Thymus (tissue), 11 donors: ENCODE measurements around the gene RPLP2. TPM values are rescaled to one million over a fixed set of nuclear protein-coding genes. Genes with fewer than 3 reads are reported as not detected.
A peak's percentile ranks its signal among the peaks of the same experiment; 100 is the strongest.

Experiments
- DNase-seq, 9 donors: peaks; one replicate each; pipeline ENCODE4 v3.0.0-alpha.2; 2013; ENCODE audit warnings: low spot score in 9 of 9, low read depth in 6 of 9, missing footprints in 1 of 9
- H3K27ac ChIP-seq, 2 donors: one replicate each; pipeline ENCODE4 v1.5.1; 2013; ENCODE audit warnings: control low read depth in 1 of 2, low read depth in 1 of 2, low read length in 1 of 2, mild to moderate bottlenecking in 1 of 2, moderate library complexity in 1 of 2
- H3K27me3 ChIP-seq, 2 donors: one replicate each; pipeline ENCODE4 v1.5.1; 2013; ENCODE audit warnings: low read length in 1 of 2; ENCODE audit not compliant: control insufficient read depth in 2 of 2, insufficient read depth in 1 of 2
- H3K36me3 ChIP-seq, 2 donors: one replicate each; pipeline ENCODE4 v1.5.1; 2013; ENCODE audit warnings: low read length in 1 of 2, mild to moderate bottlenecking in 1 of 2, moderate library complexity in 1 of 2; ENCODE audit not compliant: control insufficient read depth in 2 of 2, insufficient read depth in 2 of 2
- H3K4me1 ChIP-seq, 2 donors: one replicate each; pipeline ENCODE4 v1.5.1; 2013; ENCODE audit warnings: low read length in 2 of 2; ENCODE audit not compliant: control insufficient read depth in 2 of 2, insufficient read depth in 2 of 2
- H3K4me3 ChIP-seq, 2 donors: one replicate each; pipeline ENCODE4 v1.5.1; 2013; ENCODE audit warnings: low read length in 2 of 2, control low read depth in 1 of 2, mild to moderate bottlenecking in 1 of 2
- H3K9me3 ChIP-seq, 2 donors: one replicate each; pipeline ENCODE4 v1.5.1; 2013; ENCODE audit warnings: low read length in 1 of 2, mild to moderate bottlenecking in 1 of 2; ENCODE audit not compliant: control insufficient read depth in 2 of 2, insufficient read depth in 1 of 2
- WGBS: extraction: QIAGEN DNeasy Blood & Tissue Kit; methylation state at CpG from one replicate; pipeline ENCODE4 v1.1.7; 2013; 5-methylcytosine and 5-hydroxymethylcytosine counted together
- polyA plus RNA-seq: library from polyadenylated mRNA; stranded (reverse); fragments of 200-250 nt; gene quantifications from one replicate; pipeline ENCODE4 v1.2.3, GENCODE V29; 2013
- total RNA-seq: library from RNA; stranded (reverse); fragments of 120-200 nt; gene quantifications from one replicate; pipeline ENCODE4 v1.2.4, GENCODE V29; 2013
- donor health status: healthy.

RPLP2 gene
- total and polyA plus RNA-seq, 2 donors = 1,873 to 2,667 TPM

DNA sequence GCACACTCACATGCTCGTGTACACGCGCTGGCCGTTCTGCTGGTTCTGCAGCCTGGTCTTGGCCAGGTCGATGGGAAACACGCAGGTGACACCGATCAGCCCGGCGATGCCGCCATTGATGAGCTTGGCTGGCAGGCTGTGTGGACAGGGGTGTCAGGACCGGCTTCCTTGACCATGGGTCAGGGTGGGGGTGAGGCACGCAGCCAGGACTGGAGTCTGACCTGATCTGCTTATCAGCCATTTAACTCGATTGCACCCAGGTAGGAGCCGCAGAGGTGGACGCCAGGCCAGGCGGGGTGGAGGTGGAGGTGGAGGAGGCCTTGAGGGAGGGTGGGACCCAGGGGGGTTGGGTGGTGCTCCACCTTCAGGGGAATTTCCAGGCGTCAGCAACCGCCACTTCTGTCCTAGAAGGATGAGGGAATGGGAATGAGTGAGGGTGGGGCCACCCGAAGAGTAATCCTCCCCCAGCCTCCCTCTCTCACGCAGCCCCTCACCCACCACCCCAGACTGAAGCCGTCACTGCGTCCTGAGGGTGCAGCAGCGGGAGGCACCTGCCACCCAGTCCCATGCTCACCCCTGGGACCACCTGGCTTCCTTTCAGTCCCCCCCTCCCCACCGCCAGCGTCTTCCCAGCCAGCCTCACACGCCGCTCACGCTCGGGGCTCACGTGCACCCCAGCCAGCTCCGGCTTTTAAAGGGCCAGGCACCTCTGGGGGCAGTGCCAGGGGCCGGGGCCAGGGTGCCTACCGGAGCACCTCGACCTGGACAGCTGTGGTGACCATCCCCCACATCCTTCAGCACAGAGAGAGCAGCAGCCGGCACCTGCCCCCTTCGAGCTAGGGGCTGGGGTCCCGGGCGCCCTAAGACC, 14.8 kb upstream of the RPLP2 start:
- peaks cover 0 to 11% of the 10 kb centered on the region in 2 donors for H3K27me3 ChIP-seq
- H3K36me3 ChIP-seq = peaks cover 22 to 46% of the 10 kb centered on the region in 2 donors
- WGBS = 67% methylated on average over 38 of the region's 38 CpGs
- peaks cover 0 to 3% of the 10 kb centered on the region in 2 donors for H3K9me3 ChIP-seq
- H3K27ac ChIP-seq = no peak overlapping the region
- peak in 2 of 9 donors; percentile 42 to 50 for DNase-seq
- peaks cover 25 to 31% of the 10 kb centered on the region in 2 donors for H3K4me1 ChIP-seq
- peak overlapping the region; percentile 81 to 82 for H3K4me3 ChIP-seq

DNA sequence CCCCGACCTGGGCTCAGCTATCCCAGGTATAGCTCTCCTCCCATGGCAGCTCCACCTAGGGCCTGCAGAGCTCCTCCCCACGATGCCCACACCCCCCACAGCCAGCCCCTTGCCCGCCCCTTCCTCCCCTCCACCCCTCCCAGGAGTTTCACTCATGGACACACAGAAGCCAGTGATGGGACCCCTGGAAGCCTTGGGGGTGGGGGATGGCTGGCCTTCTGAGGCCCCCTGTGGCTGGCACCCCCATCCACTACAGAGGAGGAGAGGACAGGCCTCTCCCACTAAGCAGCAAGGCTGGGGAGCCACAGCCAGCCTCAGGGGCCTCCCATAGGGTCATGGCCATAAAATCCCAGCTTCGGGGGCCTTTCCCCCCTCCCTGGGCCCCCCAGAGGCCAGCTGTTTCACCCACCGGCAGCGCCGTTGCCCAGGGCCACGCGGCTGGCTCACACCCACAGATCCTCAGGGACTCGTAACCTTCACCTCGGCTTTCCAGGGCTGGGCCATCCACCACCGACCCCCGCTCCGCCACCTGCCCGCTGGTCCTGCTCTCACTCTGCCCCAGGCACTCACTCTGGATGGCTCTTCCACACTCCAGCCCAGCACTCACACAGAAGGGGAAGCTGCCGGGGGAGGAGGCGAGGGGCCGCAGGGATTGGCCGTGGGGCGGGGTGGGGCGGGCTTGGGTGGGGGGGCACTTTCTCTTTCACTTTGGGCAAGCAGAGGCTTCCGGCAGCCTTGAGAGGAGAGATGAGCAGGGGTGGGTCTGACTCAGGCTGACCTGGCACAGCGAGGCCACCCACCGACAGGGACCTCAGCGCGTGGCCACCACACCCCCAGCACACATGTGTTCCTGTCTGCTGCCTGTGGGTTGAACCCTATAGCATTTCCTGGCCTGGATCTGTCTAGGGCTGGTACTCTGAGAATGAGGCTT, 13.9 kb upstream of the RPLP2 start:
- peak in 5 of 9 donors; percentile 54 to 85 (median 74) for DNase-seq

DNA sequence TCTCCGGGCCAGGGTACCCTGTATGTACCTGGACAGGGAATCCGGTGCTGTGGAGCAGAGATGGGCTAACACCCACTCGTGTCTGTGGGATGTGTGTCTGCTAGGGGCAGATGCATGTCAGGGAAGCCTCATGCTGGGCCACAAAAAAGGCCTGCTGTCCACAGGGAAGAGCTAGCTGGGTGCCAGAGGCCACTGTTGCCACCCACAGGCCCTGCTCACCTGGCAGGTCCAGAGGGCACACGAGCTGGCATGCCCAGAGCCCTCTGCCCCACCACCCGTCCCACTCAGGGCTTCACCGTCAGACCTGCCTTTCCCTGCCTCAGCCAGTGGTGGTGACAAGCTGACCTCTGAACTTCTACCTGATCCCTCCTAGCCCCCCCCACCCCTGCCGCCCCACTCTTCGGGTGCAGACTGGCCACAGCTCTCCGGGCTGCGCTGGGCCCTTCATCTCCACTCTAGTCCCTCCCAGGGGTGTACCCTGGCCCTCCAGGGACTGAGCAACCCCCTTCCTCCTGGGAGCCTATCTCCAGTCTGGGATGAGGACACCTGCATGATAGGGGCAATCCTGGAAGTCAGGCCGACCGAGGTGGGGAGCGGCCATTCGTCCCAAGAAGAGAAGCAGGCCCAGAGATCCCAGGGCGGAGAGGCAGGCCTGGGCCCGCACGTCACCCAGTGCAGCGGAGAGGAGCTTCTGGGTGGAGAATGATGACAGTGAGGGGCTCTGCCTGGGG, 13.0 kb upstream of the RPLP2 start:
- H3K4me1 ChIP-seq = peaks cover 21 to 31% of the 10 kb centered on the region in 2 donors
- H3K27me3 ChIP-seq = no peaks in the 10 kb centered on the region
- WGBS = 38% methylated on average over 18 of the region's 18 CpGs
- peaks cover 34 to 53% of the 10 kb centered on the region in 2 donors for H3K36me3 ChIP-seq
- DNase-seq = no peak
- H3K27ac ChIP-seq = peak overlapping the region; percentile 90 to 92
- H3K4me3 ChIP-seq = peak overlapping the region; percentile 81 to 82
- H3K9me3 ChIP-seq = peaks cover 0 to 3% of the 10 kb centered on the region in 2 donors

More for the DNA sequence above, 13.9 kb upstream of the RPLP2 start:
- 7% methylated on average over 26 of the region's 26 CpGs for WGBS
- Histone ChIP-seq H3K36me3 (peaks cover 30 to 54% of the 10 kb centered on the region in 2 donors), H3K27ac (peak overlapping the region; percentile 90 to 92), H3K4me1 (peaks cover 23 to 31% of the 10 kb centered on the region in 2 donors), H3K9me3 (peaks cover 0 to 3% of the 10 kb centered on the region in 2 donors), H3K27me3 (peaks cover 0 to 2% of the 10 kb centered on the region in 2 donors), H3K4me3 (peak overlapping the region; percentile 81 to 82)

DNA sequence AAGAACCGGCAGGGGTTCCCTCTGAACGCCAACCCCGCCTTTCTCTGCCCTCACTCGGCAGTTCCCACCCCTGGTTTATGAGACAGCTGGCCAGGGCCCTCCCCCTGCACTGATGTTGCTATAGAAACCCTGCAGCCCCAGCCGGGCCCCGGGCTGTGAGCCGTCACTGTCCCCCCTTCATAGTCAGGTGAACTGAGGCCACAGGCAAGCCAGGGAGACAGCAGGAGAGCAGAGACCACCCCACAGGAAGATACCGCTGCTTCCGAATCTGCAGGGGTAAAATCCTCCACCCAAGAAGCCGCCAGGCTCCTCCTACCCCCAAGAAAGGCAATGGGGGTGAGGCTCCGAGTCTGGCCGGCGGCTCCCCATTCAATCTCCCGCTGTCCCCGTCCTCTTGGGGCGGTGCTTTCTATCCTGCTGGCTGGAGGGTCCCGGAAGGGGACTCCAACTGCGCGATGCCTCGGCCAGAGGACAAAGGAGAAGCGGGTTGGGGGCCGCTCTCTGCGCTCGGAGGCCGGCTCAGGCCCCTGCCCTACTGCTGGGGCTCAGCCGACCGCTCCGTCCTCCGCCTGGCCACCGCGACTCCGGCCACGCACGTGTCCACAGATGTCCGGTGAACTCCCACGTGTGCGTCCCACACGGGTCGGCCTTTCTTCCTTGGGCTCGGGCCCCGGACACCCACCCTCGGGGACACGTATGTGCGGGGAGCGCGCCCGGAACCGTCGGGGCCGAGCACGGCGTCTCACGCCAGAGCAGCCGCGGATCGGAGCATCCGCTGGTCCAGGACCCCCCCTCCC, 12.3 kb upstream of the RPLP2 start:
- Histone ChIP-seq H3K27ac (peak overlapping the region; percentile 90 to 92), H3K27me3 (no peaks in the 10 kb centered on the region), H3K4me1 (peaks cover 21 to 32% of the 10 kb centered on the region in 2 donors), H3K36me3 (peaks cover 35 to 54% of the 10 kb centered on the region in 2 donors), H3K9me3 (peaks cover 0 to 3% of the 10 kb centered on the region in 2 donors), H3K4me3 (peak overlapping the region; percentile 81 to 82)
- peak in 6 of 9 donors; percentile 52 to 85 (median 70) for DNase-seq
- under 1% methylated on average over 57 of the region's 57 CpGs for WGBS

DNA sequence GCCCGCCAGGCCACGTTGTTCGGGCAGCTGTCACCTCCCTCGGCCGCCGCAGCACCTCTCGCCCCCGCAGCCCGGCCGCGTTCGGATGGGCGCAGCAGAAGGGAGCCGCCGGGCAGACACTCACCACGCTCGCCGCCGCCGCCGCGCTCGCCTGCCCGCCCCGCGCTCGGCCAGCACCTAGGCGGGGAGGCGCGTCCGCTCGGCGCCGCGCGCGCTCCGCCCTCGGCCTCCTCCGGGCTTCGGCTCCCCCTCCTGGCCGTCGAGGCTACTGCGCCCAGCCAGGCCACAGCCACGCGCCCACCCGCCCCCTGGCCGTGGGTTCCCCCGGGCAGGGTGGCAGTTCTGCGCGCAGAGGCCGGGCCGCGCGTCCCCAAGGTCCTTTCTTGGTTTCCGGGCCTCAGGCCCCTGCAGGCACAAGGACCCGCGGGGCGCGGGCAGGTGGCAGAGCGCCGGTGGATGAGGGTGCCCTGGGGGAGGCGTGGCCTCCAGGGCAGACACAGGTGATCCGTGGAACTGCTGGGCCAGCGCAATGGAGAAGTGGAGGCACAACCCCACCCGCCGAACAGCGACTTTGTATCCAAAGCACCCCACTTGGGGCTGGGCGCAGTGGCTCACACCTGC, 11.6 kb upstream of the RPLP2 start, which contains the start of gene SLC25A22:
Gene SLC25A22, minus strand, starts transcription at position 189 of the 621 bp plus-strand sequence. CDS start 3,275 bp downstream, outside the sequence.
- H3K36me3 ChIP-seq = peaks cover 37 to 56% of the 10 kb centered on the region in 2 donors
- DNase-seq = peak in 5 of 9 donors; percentile 57 to 83 (median 75)
- H3K4me3 ChIP-seq = peak within 1 kb of the TSS; percentile 81 to 82
- peak within 1 kb of the TSS; percentile 90 to 92 for H3K27ac ChIP-seq
- 4% methylated on average over 69 of the region's 69 CpGs for WGBS
- H3K9me3 ChIP-seq = peaks cover 0 to 3% of the 10 kb centered on the region in 2 donors
- peaks cover 22 to 38% of the 10 kb centered on the region in 2 donors for H3K4me1 ChIP-seq
- no peaks in the 10 kb centered on the region for H3K27me3 ChIP-seq

DNA sequence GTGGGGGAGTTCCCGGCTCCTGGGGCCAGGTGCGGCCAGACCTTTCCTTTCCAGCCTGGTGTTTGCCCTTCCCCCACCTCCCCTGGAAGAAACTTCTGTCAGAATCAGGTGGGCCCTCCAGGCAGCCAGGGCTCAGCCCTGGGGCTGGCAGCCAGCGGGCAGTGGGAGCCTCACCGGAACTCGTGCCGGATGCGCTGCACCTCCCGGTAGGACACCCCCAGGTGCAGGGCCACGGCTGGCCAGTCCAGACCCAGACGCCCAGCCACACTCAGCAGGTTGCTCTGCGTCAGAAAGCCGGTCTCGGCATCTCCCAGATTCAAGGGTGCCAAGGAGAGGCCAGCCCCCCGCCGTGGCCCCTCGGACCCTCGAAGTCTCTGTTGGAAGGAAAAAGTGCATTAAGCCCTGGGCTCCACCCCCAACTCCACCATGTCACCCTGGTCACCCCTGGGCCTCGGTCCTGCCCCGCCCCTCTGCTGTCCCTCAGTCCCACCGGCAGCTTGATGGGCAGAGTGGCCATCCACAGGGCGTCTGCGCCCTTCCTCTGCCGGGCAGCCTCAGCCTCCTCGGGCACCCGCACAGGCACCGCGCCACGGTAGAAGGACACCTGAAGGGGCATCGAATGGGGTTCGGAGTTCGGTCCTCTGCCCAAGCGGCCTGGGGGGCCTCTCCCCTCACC, 10.0 kb upstream of the RPLP2 start:
- Histone ChIP-seq H3K27me3 (no peaks in the 10 kb centered on the region), H3K4me1 (peaks cover 37 to 54% of the 10 kb centered on the region in 2 donors), H3K4me3 (no peak overlapping the region), H3K27ac (no peak overlapping the region), H3K36me3 (peaks cover 38 to 43% of the 10 kb centered on the region in 2 donors), H3K9me3 (peaks cover 0 to 3% of the 10 kb centered on the region in 2 donors)
- no peak for DNase-seq
- WGBS = 98% methylated on average over 32 of the region's 32 CpGs

DNA sequence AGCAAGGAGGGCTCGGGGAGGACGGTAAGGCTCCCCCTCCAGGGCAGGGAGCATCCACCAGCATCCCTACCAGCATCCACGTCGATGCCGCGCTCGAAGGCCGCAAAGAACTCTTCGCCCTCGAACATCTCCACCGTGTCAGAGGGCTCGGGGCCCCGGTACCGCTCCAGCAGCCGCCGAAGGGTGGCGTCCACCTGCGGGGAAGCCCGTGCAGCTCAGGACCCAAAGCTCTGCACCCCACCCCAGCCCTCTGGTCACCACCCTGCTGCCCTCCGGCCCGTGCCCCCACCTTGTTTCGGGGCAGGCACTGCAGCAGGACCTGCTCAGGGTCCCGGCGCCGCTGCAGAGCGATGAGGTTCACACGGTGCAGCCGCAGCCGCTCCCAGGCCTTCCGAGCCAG, 9.3 kb upstream of the RPLP2 start:
- 95% methylated on average over 30 of the region's 30 CpGs for WGBS
- peaks cover 37 to 50% of the 10 kb centered on the region in 2 donors for H3K4me1 ChIP-seq
- DNase-seq = no peak

More for the DNA sequence above, 9.3 kb upstream of the RPLP2 start:
- Histone ChIP-seq H3K4me3 (no peak overlapping the region), H3K27ac (no peak overlapping the region), H3K36me3 (peaks cover 38 to 43% of the 10 kb centered on the region in 2 donors), H3K9me3 (peaks cover 0 to 7% of the 10 kb centered on the region in 2 donors), H3K27me3 (no peaks in the 10 kb centered on the region)
